Neural progenitor cell (in vitro differentiated cells): ENCODE measurements around the gene UNC13B.

Experiments used
- CTCF ChIP-seq: fragments of 200-600 bp; sonication (generic); IDR thresholded peaks from 2 replicates; pipeline ENCODE4 v1.5.1; 2017; ENCODE audit warnings: antibody characterized with exemption, mild to moderate bottlenecking
- EZH2 ChIP-seq: fragments of 200-600 bp; sonication (generic); IDR thresholded peaks from 2 replicates; pipeline ENCODE4 v1.6.1; 2017; ENCODE audit warnings: antibody characterized with exemption, mild to moderate bottlenecking, moderate library complexity

- TF ChIP-seq CTCF (no peak), EZH2 (no peak)
Measured at GRCh38 chr9:35142037-35142436, 19.8 kb upstream of the UNC13B start.
